Rectal smooth muscle tissue (tissue), 1 donor: ENCODE results near the gene BSDC1.
A peak's percentile ranks its signal among the peaks of the same experiment; 100 is the strongest.
"Not testable (repeated sequence)": the region's sequence is repeated elsewhere in the genome, so short reads cannot be mapped to it uniquely, and the experiment has no call there.

Experiments used
- H3K27ac ChIP-seq: one replicate; pipeline ENCODE4 v1.7.0; 2013; ENCODE audit warnings: low read depth, low read length, inconsistent platforms
- H3K27me3 ChIP-seq: one replicate; pipeline ENCODE4 v1.7.0; 2013; ENCODE audit warnings: low read length; ENCODE audit not compliant: control insufficient read depth, insufficient read depth
- H3K36me3 ChIP-seq: one replicate; pipeline ENCODE4 v1.7.0; 2013; ENCODE audit warnings: low read length; ENCODE audit not compliant: control insufficient read depth, insufficient read depth
- H3K4me1 ChIP-seq: one replicate; pipeline ENCODE4 v1.7.0; 2013; ENCODE audit warnings: low read length; ENCODE audit not compliant: control insufficient read depth, insufficient read depth
- H3K4me3 ChIP-seq: one replicate; pipeline ENCODE4 v1.7.0; 2013; ENCODE audit warnings: low read length
- H3K9ac ChIP-seq: one replicate; pipeline ENCODE4 v1.7.0; 2013; ENCODE audit warnings: low read length

BSDC1 gene

GRCh38 chr1:32363713-32364112 is 30.5 kb downstream of the BSDC1 start:
- Histone ChIP-seq H3K27me3 (no peaks in the 10 kb centered on the region), H3K4me1 (no peaks in the 10 kb centered on the region), H3K9ac (no peak overlapping the region), H3K36me3 (peaks cover 25% of the 10 kb centered on the region), H3K4me3 (no peak overlapping the region), H3K27ac (no peak overlapping the region)

DNA sequence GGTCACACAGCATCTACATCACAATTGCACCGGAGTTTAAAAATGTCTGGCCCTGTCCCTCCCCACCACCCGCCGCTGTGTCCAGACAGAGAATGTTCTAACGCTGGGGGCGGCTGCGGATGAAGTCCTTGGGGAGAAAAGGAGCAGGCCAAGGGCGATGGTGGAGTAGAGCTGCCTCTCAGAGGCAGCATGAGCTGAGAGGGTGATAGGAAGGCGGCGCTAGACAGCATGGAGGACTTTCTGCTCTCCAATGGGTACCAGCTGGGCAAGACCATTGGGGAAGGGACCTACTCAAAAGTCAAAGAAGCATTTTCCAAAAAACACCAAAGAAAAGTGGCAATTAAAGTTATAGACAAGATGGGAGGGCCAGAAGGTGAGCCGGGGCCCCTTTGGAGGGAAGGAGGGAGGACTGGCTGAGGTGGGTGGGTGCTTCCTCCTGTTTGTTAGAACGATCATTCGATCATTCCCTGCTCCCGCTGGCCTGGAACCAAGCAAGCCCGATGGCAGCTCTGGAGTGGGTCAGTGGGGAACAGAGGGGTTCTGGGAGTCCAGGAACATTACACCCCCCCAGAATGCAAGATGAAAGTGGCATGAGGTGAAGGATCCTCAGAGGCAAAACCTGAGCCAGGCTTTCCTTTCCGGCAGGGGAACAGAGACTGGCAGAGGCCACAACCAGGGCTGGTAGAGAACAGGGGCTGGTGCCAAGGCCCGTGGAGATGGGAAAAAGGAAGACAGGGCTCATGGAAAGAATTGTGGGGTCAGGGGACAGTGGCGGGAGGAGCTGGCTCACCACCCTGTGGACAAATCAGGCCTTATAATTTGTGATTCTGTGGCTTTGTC is 31.5 kb downstream of the BSDC1 start, which contains the start of the genes FAM229A and TSSK3:
FAM229A (minus strand) TSS at position 12 of the 840 bp plus-strand sequence. CDS start 394 bp downstream, outside the sequence.
TSSK3 (plus strand) TSS at position 66 of the 840 bp plus-strand sequence; CDS start at position 229, 163 bp downstream.
- no peak within 1 kb of the TSS for H3K9ac ChIP-seq
- peak within 1 kb of the TSS; percentile 52 for H3K4me3 ChIP-seq
- H3K27ac ChIP-seq: no peak within 1 kb of the TSS
- no peaks in the 10 kb centered on the region for H3K27me3 ChIP-seq
- no peaks in the 10 kb centered on the region for H3K4me1 ChIP-seq
- peaks cover 18% of the 10 kb centered on the region for H3K36me3 ChIP-seq

- H3K27ac ChIP-seq: no peak overlapping the region
- peaks cover 15% of the 10 kb centered on the region for H3K36me3 ChIP-seq
- no peaks in the 10 kb centered on the region for H3K4me1 ChIP-seq
- H3K27me3 ChIP-seq: no peaks in the 10 kb centered on the region
- H3K9ac ChIP-seq: no peak overlapping the region
- H3K4me3 ChIP-seq: peak overlapping the region; percentile 52
Observed at GRCh38 chr1:32361674-32362473, 32.4 kb downstream of the BSDC1 start.

- no peak overlapping the region for H3K4me3 ChIP-seq
- no peaks in the 10 kb centered on the region for H3K27me3 ChIP-seq
- peaks cover 11% of the 10 kb centered on the region for H3K36me3 ChIP-seq
- H3K27ac ChIP-seq: no peak overlapping the region
- H3K9ac ChIP-seq: no peak overlapping the region
- H3K4me1 ChIP-seq: no peaks in the 10 kb centered on the region
Observed at GRCh38 chr1:32361308-32361673, 33.0 kb downstream of the BSDC1 start.

DNA sequence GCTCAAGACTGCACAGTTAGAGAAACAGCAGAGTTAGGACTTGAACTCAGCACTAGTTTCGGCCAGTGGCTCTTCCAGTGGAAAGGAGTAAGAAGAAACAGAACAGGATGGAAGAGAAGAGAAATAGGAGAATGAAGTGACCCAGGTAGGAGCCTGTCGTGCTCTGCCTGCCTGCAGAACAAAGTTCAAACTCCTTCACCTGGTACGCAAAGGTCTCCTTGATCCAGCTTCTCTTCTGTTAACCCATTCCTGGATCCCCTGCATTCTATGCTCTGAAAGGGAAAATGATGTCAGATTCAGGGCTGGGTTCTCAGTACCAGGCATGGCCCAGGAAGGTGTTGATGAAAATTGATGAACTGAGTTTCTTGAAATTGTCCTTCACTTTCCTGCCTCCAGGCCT is 35.8 kb downstream of the BSDC1 start:
- Histone ChIP-seq H3K4me3 (no peak overlapping the region), H3K4me1 (no peaks in the 10 kb centered on the region), H3K36me3 (no peaks in the 10 kb centered on the region), H3K27me3 (no peaks in the 10 kb centered on the region), H3K27ac (no peak overlapping the region), H3K9ac (no peak overlapping the region)

DNA sequence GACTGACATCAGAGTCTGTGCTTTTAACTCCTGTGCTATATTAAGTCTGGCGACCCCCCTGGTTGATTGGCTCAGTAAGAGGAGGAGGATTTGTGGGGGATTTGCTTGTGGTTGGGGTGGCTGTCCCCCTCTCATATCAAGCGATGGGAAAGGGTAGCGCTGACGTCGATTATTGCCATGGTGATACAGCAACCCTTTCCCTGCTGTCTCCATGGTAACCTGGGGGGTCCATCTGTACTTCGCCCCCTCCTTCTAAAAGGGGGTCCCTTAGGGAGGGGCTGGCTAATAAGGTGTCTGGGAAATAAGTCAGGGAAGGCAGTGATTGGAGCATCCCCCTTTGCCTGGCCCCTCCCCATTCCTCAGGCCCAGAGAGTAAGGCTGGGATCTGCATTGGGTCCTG is 36.6 kb downstream of the BSDC1 start:
- no peaks in the 10 kb centered on the region for H3K27me3 ChIP-seq
- H3K9ac ChIP-seq: no peak overlapping the region
- no peaks in the 10 kb centered on the region for H3K36me3 ChIP-seq
- no peaks in the 10 kb centered on the region for H3K4me1 ChIP-seq
- no peak overlapping the region for H3K4me3 ChIP-seq
- H3K27ac ChIP-seq: no peak overlapping the region

- H3K4me1 ChIP-seq: peaks cover 3% of the 10 kb centered on the region
- no peak overlapping the region for H3K27ac ChIP-seq
- no peak overlapping the region for H3K4me3 ChIP-seq
- no peaks in the 10 kb centered on the region for H3K36me3 ChIP-seq
- H3K9ac ChIP-seq: no peak overlapping the region
- H3K27me3 ChIP-seq: no peaks in the 10 kb centered on the region
Observed at GRCh38 chr1:32356478-32356877, 37.8 kb downstream of the BSDC1 start.

DNA sequence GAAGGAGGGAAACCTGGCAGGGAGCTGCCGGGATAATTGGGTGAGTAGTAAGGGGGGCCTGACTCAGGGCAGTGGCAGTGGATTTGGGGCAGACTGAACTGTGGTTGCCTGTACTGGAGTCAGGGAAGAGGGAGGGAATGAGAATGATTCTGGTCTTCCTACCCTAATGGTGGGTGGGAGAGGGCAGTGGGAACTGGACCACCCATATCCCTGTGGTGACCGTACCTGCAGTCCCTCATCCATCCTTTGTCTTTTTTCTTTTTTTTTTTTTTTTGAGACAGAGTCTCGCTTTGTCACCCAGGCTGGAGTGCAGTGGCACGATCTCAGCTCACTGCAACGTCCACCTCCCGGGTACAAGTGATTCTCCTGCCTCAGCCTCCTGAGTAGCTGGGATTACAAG is 38.5 kb downstream of the BSDC1 start:
- not testable (repeated sequence) for H3K27ac ChIP-seq, H3K27me3 ChIP-seq, H3K36me3 ChIP-seq, H3K9ac ChIP-seq, H3K4me3 ChIP-seq, H3K4me1 ChIP-seq

DNA sequence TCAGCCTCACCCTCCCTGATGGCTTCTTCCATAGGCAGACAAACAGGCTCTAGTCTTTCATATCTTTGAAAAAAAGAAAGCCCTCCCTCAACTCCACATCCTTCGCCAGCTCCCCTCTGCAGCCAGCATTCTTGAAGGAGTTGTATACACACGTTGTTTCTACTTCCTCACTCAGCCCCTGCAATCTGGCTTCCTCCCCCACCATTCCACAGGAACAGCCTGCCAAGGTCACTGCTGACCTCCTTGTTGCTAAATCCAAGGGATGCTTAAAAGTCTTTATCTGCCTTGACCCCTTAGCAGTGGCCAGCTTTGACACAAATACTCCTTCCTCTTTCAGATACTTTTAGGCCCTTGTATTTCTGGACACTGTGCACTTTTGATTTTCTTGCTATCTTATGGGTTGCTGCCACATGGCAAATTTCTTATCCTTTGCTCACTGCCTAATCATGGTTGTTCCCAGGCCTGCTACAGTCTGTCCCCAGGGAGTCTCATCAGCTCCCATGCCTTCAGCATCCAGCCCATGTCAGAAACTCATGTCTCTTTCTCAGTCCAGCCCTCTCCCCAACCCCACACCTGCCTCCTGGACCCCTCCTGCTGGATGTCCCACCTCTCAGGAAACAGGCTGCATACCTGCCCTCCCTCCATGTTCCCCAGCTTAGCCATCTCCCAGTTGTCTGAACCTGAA is 40.2 kb downstream of the BSDC1 start:
- H3K27ac ChIP-seq: no peak overlapping the region
- no peaks in the 10 kb centered on the region for H3K27me3 ChIP-seq
- H3K9ac ChIP-seq: no peak overlapping the region
- peaks cover 3% of the 10 kb centered on the region for H3K4me1 ChIP-seq
- no peak overlapping the region for H3K4me3 ChIP-seq
- H3K36me3 ChIP-seq: no peaks in the 10 kb centered on the region

GRCh38 chr1:32353431-32353830 is 40.8 kb downstream of the BSDC1 start:
- H3K4me1 ChIP-seq: peaks cover 3% of the 10 kb centered on the region
- H3K9ac ChIP-seq: no peak overlapping the region
- no peaks in the 10 kb centered on the region for H3K27me3 ChIP-seq
- H3K36me3 ChIP-seq: no peaks in the 10 kb centered on the region
- no peak overlapping the region for H3K4me3 ChIP-seq
- no peak overlapping the region for H3K27ac ChIP-seq

GRCh38 chr1:32352831-32353383 is 41.3 kb downstream of the BSDC1 start:
- Histone ChIP-seq H3K4me3 (no peak overlapping the region), H3K27ac (no peak overlapping the region), H3K9ac (no peak overlapping the region), H3K4me1 (peaks cover 3% of the 10 kb centered on the region), H3K36me3 (no peaks in the 10 kb centered on the region), H3K27me3 (no peaks in the 10 kb centered on the region)

- peak overlapping the region; percentile 87 for H3K27ac ChIP-seq
- no peaks in the 10 kb centered on the region for H3K27me3 ChIP-seq
- peak overlapping the region; percentile 75 for H3K4me3 ChIP-seq
- no peaks in the 10 kb centered on the region for H3K36me3 ChIP-seq
- no peak overlapping the region for H3K9ac ChIP-seq
- H3K4me1 ChIP-seq: peaks cover 3% of the 10 kb centered on the region
Observed at GRCh38 chr1:32352239-32352745, 41.9 kb downstream of the BSDC1 start.
